Right cardiac atrium (tissue), 5 donors: Measurements from ENCODE around the gene PPP1R15B. TPM values are rescaled to one million over a fixed set of nuclear protein-coding genes. Genes with fewer than 3 reads are reported as not detected.

ENCODE experiments used
- ATAC-seq, 2 donors: fragments of 200-7000 bp; cut with Tn5 transposase; one replicate each; pipeline versions ENCODE4 v1.8.0 to v1.9.1; 2020; ENCODE audit warnings: moderate library complexity in 2 of 2, mild to moderate bottlenecking in 1 of 2
- DNase-seq, 3 donors: peaks; one replicate each; pipeline ENCODE4 v3.0.0-alpha.2; 2020
- H3K27ac ChIP-seq: one replicate; pipeline ENCODE4 v1.5.1; 2013; ENCODE audit warnings: mild to moderate bottlenecking, low read length, control low read depth, moderate library complexity
- H3K27me3 ChIP-seq: one replicate; pipeline ENCODE4 v1.6.1; 2013; ENCODE audit not compliant: control insufficient read depth, insufficient read depth
- H3K4me1 ChIP-seq: one replicate; pipeline ENCODE4 v1.6.1; 2013; ENCODE audit warnings: low read length; ENCODE audit not compliant: control insufficient read depth, insufficient read depth
- H3K4me3 ChIP-seq: one replicate; pipeline ENCODE4 v1.5.1; 2013; ENCODE audit warnings: low read length, control low read depth
- H3K9me3 ChIP-seq: one replicate; pipeline ENCODE4 v1.6.1; 2013; ENCODE audit warnings: low read length; ENCODE audit not compliant: control insufficient read depth
- WGBS: extraction: QIAGEN DNeasy Blood & Tissue Kit; methylation state at CpG from one replicate; pipeline ENCODE4 v1.1.7; 2013; 5-methylcytosine and 5-hydroxymethylcytosine counted together
- intact Hi-C, 4 donors: fragments of 100-400 bp; cut with DNase I; formaldehyde crosslinking; loops; one replicate each; pipeline versions ENCODE4 v1.11.0 to v1.14.0; 2022 to 2023
- polyA plus RNA-seq: library from polyadenylated mRNA; stranded (reverse); fragments of 200-250 nt; gene quantifications from one replicate; pipeline ENCODE4 v1.2.3, GENCODE V29; 2013
- total RNA-seq, 4 donors: library from RNA; stranded (reverse); fragmentation: NEBNext Ultra II Directional; extraction: Animal tissue kit (Norgen Biotek cat#: 25700); gene quantifications; one replicate each; pipeline ENCODE4 v1.2.1, GENCODE V29; 2021
- donor health status: healthy with polysubstance abuse.
- donor health status: DM: no; HTN: yes; CAD: no.
- donor health status: DM: no; HTN: no; CAD: no.
- donor health status: DM: no; HTN: yes; CAD: no; lungs with severe emphysema.
- donor health status: DM: yes; HTN: yes; CAD: no.

Gene PPP1R15B
- total and polyA plus RNA-seq, 5 donors = 14.2 to 36.3 (median 22.3) TPM

GRCh38 chr1:204408602-204409001, 3.0 kb downstream of the PPP1R15B start:
- intact Hi-C loops = no loop called here
- Histone ChIP-seq H3K9me3 (no peaks in the 10 kb centered on the region), H3K4me3 (peak overlapping the region; percentile 93), H3K27me3 (no peaks in the 10 kb centered on the region), H3K27ac (no peak overlapping the region), H3K4me1 (no peaks in the 10 kb centered on the region)
- WGBS = 3% methylated on average over 1 of the region's 1 CpG
- ATAC-seq = no peak
- DNase-seq = no peak

GRCh38 chr1:204408074-204408507, 3.5 kb downstream of the PPP1R15B start:
- DNase-seq = peak; percentile 77 to 92 (median 80)
- H3K27ac ChIP-seq = no peak overlapping the region
- no peaks in the 10 kb centered on the region for H3K9me3 ChIP-seq
- intact Hi-C loops = no loop called here
- no peaks in the 10 kb centered on the region for H3K4me1 ChIP-seq
- WGBS = 2% methylated on average over 2 of the region's 2 CpGs
- no peak for ATAC-seq
- peak overlapping the region; percentile 93 for H3K4me3 ChIP-seq
- H3K27me3 ChIP-seq = no peaks in the 10 kb centered on the region

GRCh38 chr1:204407295-204407971, 4.2 kb downstream of the PPP1R15B start:
- H3K27ac ChIP-seq = no peak overlapping the region
- DNase-seq = no peak
- no peaks in the 10 kb centered on the region for H3K4me1 ChIP-seq
- no peaks in the 10 kb centered on the region for H3K9me3 ChIP-seq
- WGBS = under 1% methylated on average over 3 of the region's 3 CpGs
- peak overlapping the region; percentile 93 for H3K4me3 ChIP-seq
- no peak for ATAC-seq
- intact Hi-C loops = no loop called here
- no peaks in the 10 kb centered on the region for H3K27me3 ChIP-seq

GRCh38 chr1:204406621-204407020, 5.0 kb downstream of the PPP1R15B start:
- Histone ChIP-seq H3K9me3 (no peaks in the 10 kb centered on the region), H3K4me1 (no peaks in the 10 kb centered on the region), H3K27me3 (no peaks in the 10 kb centered on the region), H3K4me3 (peak overlapping the region; percentile 49), H3K27ac (no peak overlapping the region)
- DNase-seq (no peak), ATAC-seq (no peak)
- WGBS = 57% methylated on average over 4 of the region's 4 CpGs
- intact Hi-C loops = no loop called here

GRCh38 chr1:204405988-204406387, 5.6 kb downstream of the PPP1R15B start:
- Histone ChIP-seq H3K4me3 (peak overlapping the region; percentile 49), H3K27ac (no peak overlapping the region), H3K4me1 (no peaks in the 10 kb centered on the region), H3K27me3 (no peaks in the 10 kb centered on the region), H3K9me3 (no peaks in the 10 kb centered on the region)
- intact Hi-C loops = no loop called here
- no peak for DNase-seq
- 33% methylated on average over 2 of the region's 2 CpGs for WGBS
- no peak for ATAC-seq

- Histone ChIP-seq H3K27me3 (no peaks in the 10 kb centered on the region), H3K27ac (no peak overlapping the region), H3K4me1 (no peaks in the 10 kb centered on the region), H3K4me3 (no peak overlapping the region), H3K9me3 (no peaks in the 10 kb centered on the region)
- WGBS = 71% methylated on average over 2 of the region's 2 CpGs
- DNase-seq (no peak), ATAC-seq (no peak)
- intact Hi-C loops = no loop called here
Observed at GRCh38 chr1:204404629-204405028, 7.0 kb downstream of the PPP1R15B start.

- H3K27ac ChIP-seq = no peak overlapping the region
- no peak for ATAC-seq
- 96% methylated on average over 4 of the region's 4 CpGs for WGBS
Observed at GRCh38 chr1:204402391-204402790, 9.2 kb downstream of the PPP1R15B start.

GRCh38 chr1:204401730-204402129, 9.9 kb downstream of the PPP1R15B start:
- no peaks in the 10 kb centered on the region for H3K27me3 ChIP-seq
- H3K9me3 ChIP-seq = no peaks in the 10 kb centered on the region
- H3K27ac ChIP-seq = no peak overlapping the region
- no peak for ATAC-seq
- H3K4me1 ChIP-seq = no peaks in the 10 kb centered on the region
- WGBS = 92% methylated on average over 3 of the region's 3 CpGs
- H3K4me3 ChIP-seq = no peak overlapping the region
- intact Hi-C loops = no loop called here
- DNase-seq = no peak

More at GRCh38 chr1:204402391-204402790, 9.2 kb downstream of the PPP1R15B start:
- intact Hi-C loops = no loop called here
- H3K27me3 ChIP-seq = no peaks in the 10 kb centered on the region
- no peak for DNase-seq
- no peak overlapping the region for H3K4me3 ChIP-seq
- no peaks in the 10 kb centered on the region for H3K9me3 ChIP-seq
- no peaks in the 10 kb centered on the region for H3K4me1 ChIP-seq

GRCh38 chr1:204400882-204401510, 10.6 kb downstream of the PPP1R15B start:
- Histone ChIP-seq H3K4me3 (no peak overlapping the region), H3K27ac (no peak overlapping the region), H3K9me3 (no peaks in the 10 kb centered on the region), H3K27me3 (no peaks in the 10 kb centered on the region), H3K4me1 (no peaks in the 10 kb centered on the region)
- ATAC-seq (no peak), DNase-seq (no peak)
- intact Hi-C loops = no loop called here
- WGBS = 64% methylated on average over 6 of the region's 6 CpGs

- intact Hi-C loops = no loop called here
- ATAC-seq (peak; percentile 80 to 82), DNase-seq (peak in 2 of 3 donors; percentile 42 to 64)
- Histone ChIP-seq H3K4me1 (no peaks in the 10 kb centered on the region), H3K4me3 (no peak overlapping the region), H3K27ac (no peak overlapping the region), H3K27me3 (no peaks in the 10 kb centered on the region), H3K9me3 (no peaks in the 10 kb centered on the region)
- WGBS = 72% methylated on average over 7 of the region's 7 CpGs
Observed at GRCh38 chr1:204398197-204399125, 13.2 kb downstream of the PPP1R15B start.
